HG03175 (cell line): Measurements from ENCODE around the gene MAGEA9.
"Not testable (repeated sequence)": the region's sequence is repeated elsewhere in the genome, so short reads cannot be mapped to it uniquely, and the experiment has no call there.

Source experiments
- ATAC-seq: cut with Tn5 transposase; IDR thresholded peaks from one replicate; pipeline ENCODE4 v1.9.1; 2021; ENCODE audit warnings: mild to moderate bottlenecking, moderate library complexity; ENCODE audit not compliant: unreplicated experiment

The MAGEA9 gene, protein sequence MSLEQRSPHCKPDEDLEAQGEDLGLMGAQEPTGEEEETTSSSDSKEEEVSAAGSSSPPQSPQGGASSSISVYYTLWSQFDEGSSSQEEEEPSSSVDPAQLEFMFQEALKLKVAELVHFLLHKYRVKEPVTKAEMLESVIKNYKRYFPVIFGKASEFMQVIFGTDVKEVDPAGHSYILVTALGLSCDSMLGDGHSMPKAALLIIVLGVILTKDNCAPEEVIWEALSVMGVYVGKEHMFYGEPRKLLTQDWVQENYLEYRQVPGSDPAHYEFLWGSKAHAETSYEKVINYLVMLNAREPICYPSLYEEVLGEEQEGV

DNA sequence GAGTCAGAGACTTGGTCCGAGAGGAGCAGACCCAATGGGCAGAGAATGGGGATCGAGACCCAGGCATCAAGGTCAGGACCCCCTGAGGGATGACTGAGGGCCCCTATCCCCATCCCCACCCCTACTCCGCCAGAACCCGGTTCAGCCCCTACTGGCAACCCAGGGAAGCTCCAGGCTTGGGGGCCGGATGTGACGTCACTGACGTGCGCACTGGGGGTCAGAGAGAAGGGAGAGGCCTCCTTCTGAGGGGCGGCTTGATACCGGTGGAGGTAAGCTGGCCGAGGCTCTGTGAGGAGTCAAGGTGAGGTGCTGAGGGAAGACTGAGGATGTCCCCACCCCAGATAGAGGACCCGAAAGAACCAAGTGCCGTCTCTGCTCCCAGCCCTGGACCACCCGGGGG, at the start of gene MAGEA9:
Gene MAGEA9, plus strand, starts transcription at position 204 of the 400 bp plus-strand sequence. CDS start 4,281 bp downstream, outside the sequence.
- ATAC-seq, result not testable (repeated sequence)

GRCh38 chrX:149742269-149742668, 39.5 kb upstream of the MAGEA9 start:
- ATAC-seq, result not testable (repeated sequence)

GRCh38 chrX:149746390-149747007, 35.2 kb upstream of the MAGEA9 start:
- ATAC-seq, result not testable (repeated sequence)

DNA sequence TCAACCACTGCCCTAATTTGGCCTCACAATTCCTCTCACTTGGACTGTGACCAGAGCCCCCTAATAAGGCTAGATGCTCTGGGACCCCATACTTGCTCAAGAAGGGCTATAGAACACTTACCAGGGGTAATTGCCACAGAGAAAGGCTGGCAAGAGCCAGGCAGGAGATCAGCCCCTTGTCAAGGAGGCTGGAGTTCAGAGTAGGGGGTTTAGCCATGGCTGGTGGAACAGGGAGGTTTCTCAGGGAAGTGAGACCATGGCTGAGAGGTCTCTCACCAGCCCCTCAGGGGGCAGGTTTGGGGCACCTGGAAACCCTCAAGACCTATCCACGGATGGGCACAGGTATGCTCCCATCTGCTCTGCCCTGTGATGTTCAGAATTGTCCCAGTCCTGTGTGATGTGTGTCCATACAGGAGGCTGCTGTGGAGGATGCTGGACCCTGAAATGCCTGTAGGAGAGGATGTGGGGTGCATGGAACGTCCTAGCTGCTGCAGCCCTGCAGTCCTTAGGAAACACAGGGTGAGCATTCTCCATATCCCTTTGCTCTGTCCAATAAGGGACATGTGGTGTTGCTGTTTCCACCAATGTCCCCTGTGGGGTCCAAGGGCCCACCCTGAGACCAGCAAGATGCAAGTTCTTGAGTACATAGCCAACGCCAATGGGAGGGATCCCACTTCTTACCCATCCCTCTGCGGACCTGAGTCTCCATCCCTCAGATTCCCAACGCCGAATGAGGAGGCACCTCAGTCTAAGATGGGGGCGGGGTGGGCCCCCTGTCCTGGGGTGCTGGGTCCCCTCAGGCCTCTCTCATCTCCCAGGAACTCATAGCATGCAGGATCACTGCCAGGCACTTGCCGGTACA, 24.3 kb upstream of the MAGEA9 start:
- ATAC-seq, result no peak

DNA sequence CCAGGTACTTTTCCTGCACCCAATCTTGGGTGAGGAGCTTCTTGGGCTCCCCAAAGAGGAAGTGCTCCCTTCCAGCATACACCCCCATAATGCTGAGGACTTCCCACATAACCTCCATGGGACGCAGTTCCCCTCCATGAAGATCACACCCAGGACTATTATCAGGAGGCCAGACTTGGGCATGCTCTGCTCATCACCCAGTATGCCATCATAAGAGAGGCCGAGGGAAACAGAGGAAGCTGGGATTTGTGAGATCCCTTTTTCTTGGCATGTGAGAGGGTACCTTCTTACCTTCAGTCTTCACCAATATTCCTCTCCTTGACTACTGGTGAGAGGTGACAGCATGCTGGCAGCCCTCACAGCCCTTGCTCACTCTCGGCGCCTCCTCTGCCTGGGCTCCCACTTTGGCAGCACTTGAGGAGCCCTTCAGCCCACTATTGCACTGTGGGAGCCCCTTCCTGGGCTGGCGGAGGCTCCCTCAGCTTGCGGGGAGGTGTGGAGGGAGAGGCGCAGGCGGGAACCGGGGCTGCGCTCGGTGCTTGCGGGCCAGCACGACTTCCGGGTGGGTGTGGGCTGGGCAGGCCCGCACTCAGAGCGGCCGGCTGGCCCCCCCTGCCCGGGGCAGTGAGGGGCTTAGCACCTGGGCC, 23.5 kb upstream of the MAGEA9 start:
- no peak for ATAC-seq

DNA sequence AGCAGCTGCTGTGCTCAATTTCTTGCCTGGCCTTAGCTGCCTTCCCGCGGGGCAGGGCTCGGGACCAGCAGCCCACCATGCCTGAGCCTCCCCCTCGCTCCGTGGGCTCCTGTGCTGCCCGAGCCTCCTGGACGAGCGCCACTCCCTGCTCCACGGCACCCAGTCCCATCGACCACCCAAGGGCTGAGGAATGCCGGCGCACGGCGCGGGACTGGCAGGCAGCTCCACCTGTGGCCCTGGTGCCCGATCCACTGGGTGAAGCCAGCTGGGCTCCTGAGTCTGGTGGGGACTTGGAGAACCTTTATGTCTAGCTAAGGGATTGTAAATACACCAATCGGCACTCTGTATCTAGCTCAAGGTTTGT, 23.0 kb upstream of the MAGEA9 start:
- not testable (repeated sequence) for ATAC-seq

DNA sequence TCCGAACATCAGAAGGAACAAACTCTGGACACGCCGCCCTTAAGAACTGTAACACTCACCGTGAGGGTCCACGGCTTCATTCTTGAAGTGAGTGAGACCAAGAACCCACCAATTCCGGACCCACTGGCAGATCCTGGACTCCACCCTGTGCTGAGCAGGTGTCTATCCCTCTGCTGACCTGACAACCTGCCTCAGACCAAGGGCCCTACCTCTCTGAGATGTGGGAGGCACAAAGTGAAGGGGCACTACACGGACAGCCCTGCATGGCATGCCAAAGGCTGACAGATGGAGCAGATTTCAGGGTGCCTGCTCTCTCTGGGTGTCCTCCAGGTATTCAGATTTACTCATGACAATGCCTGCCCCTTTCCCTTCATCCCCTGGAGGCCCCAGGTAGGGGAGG, 21.9 kb upstream of the MAGEA9 start:
- ATAC-seq, result no peak

GRCh38 chrX:149760965-149761364, 20.8 kb upstream of the MAGEA9 start:
- ATAC-seq, result no peak

DNA sequence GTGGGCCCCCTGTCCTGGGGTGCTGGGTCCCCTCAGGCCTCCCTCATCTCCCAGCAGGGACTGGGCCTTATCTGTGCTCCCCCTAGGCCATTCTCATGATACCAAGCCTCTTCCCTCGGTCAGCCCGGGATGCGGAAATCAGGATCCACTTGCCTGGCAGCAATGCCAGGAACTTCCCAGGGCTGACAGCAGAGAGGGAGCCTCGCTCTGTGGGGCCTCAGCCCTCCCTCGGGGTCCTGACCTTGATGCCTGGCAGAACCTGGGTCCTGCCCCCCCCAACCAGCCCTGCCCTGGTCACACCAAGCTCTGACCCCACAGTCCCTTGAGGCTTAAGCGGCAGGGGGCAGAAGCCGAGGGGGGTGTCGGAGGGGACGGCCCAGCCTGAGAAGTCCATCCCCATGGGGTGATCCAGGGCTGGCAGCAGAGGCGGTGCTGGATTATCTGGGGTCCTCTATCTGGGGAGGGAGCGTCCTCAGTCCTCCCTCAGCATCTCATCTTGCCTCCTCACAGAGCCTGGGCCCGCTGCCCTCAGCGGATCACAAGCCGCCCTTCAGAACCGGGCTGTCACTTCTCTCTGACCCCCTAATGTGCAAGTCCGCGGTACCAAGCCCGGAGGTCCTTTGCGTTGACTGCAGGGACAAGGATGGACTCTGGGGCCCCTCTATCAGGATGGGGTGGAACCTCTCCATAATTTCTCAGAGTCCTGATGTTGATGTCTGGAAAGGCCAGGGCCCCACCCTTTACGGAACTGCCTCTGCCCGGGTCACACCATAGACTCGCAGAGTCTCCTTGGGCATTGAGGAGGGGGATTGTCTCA, 19.7 kb upstream of the MAGEA9 start:
- ATAC-seq, result not testable (repeated sequence)

- ATAC-seq, result no peak
Observed at GRCh38 chrX:149762696-149763614, 18.8 kb upstream of the MAGEA9 start.

GRCh38 chrX:149770344-149770743, 11.4 kb upstream of the MAGEA9 start:
- ATAC-seq, result not testable (repeated sequence)

DNA sequence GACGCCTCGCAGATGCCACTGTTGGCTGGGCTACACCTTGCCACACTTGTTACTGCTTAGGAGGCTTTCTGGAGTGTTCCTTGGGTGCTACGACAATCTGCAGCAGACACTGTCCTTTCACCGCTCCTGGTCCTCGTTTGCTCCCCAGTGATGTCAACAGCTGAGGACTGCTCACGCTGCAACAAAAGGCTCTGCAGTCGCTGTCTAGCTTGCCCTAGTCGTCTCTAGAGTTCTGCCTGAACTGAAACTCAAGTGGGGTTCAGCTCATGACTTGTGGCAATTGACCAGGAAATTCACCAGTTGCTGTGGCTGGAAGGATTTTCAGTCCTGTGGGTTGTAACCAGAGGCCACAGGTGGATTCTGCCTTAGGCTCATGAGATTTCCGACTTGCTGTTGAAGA, 8.7 kb upstream of the MAGEA9 start:
- ATAC-seq, result not testable (repeated sequence)

- ATAC-seq, result not testable (repeated sequence)
Observed at GRCh38 chrX:149773768-149774167, 8.0 kb upstream of the MAGEA9 start, which contains the start of gene HSFX1. Gene HSFX1 (plus strand): TSS chrX:149774068. CDS start chrX:149774682, 614 bp downstream.

GRCh38 chrX:149777999-149778398, 3.7 kb upstream of the MAGEA9 start:
- ATAC-seq, result not testable (repeated sequence)

GRCh38 chrX:149795531-149795930, 13.8 kb downstream of the MAGEA9 start:
- ATAC-seq, result peak; percentile 100

- no peak for ATAC-seq
Observed at GRCh38 chrX:149799095-149799714, 17.5 kb downstream of the MAGEA9 start.

DNA sequence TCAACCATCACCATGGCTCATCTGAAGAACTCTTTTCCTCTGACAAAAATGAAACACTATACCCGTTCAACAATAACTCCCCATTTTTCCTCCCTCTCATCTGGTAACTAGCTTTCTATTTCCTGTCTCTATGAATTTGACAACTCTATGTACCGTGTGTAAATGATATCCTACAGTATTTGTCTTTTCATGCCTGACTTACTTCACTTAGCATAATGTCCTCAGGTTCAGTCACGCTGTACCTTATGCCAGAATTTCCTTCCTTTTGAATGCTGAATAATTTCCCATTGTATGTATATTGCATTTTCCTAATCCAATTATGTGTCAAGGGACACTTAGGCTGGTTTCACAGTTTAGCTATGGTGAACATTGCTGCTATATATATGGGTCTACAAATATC, 18.2 kb downstream of the MAGEA9 start:
- no peak for ATAC-seq

- no peak for ATAC-seq
Observed at GRCh38 chrX:149803458-149804062, 21.8 kb downstream of the MAGEA9 start.
